K562 (cell line): ENCODE measurements around the gene MOK. TPM values are rescaled to one million over a fixed set of nuclear protein-coding genes. Genes with fewer than 3 reads are reported as not detected.

Experiments used
- ATAC-seq: fragments of 200-7000 bp; cut with Tn5 transposase; 3 replicates; pipeline ENCODE4 v1.9.1; 2020; ENCODE audit warnings: moderate library complexity
- BruUV-seq: library from RNA; stranded (reverse); fragments of 400-500 nt; replicated peaks from 2 replicates; lab custom pipeline; 2021; lab: Mats Ljungman, UMichigan
- CTCF ChIA-PET: fragments of 300-600 bp; formaldehyde crosslinking; extraction: SDS; loops from one replicate; lab custom pipeline; 2021; ENCODE audit warnings: low intra/inter-chr PET ratio; lab: Yijun Ruan, JAX
- POLR2A ChIA-PET: fragments of 300-600, 350-650 bp; sonication (Branson Sonifier 250); formaldehyde crosslinking; extraction: SDS; loops from one replicate; lab custom pipeline; 2021; ENCODE audit warnings: antibody characterized with exemption, inconsistent platforms; lab: Yijun Ruan, JAX
- DNase-seq, 4 experiments: peaks; one replicate each; pipeline versions ENCODE4 v3.0.0 to v3.0.0-alpha.2; 2011 to 2018; ENCODE audit warnings: low spot score in 3 of 4, mixed read lengths in 3 of 4; ENCODE audit errors: extremely low read depth in 1 of 4
- FAIRE-seq: peaks from 2 replicates; lab custom pipeline; 2011; peaks lifted over from hg19 to GRCh38; lab: Jason Lieb, UNC
- H2AFZ ChIP-seq: 2 replicates; pipeline ENCODE4 v1.6.0; 2011; ENCODE audit warnings: low read depth, low read length, control low read depth, inconsistent platforms
- H3K27ac ChIP-seq: fragments of 200-600 bp; 3 replicates; pipeline ENCODE4 v1.8.0; 2011; ENCODE audit warnings: low read depth, mild to moderate bottlenecking, control low read depth, inconsistent platforms, low read length, moderate library complexity, mixed read lengths; ENCODE audit errors: extremely low read depth
- H3K27me3 ChIP-seq, 2 experiments: fragments of 300-600 bp in 1 of 2; 2 replicates in 1 of 2; 3 replicates in 1 of 2; pipeline versions ENCODE4 v1.6.0 to v1.8.0; 2011; ENCODE audit warnings: inconsistent platforms in 2 of 2, low read length in 2 of 2, mild to moderate bottlenecking in 1 of 2, mixed read lengths in 1 of 2, moderate library complexity in 1 of 2; ENCODE audit not compliant: control insufficient read depth in 2 of 2, insufficient read depth in 2 of 2
- H3K36me3 ChIP-seq: fragments of 300-600 bp; 3 replicates; pipeline ENCODE4 v1.8.0; 2011; ENCODE audit warnings: mild to moderate bottlenecking, low read length, inconsistent platforms; ENCODE audit not compliant: control insufficient read depth, insufficient read depth
- H3K4me1 ChIP-seq, 2 experiments: fragments of 200-600 bp in 1 of 2; replicated peaks in 1 of 2; 2 replicates in 1 of 2; 3 replicates in 1 of 2; pipeline versions ENCODE4 v1.5.1 to v1.8.0; 2011; ENCODE audit warnings: inconsistent platforms in 2 of 2, low read length in 2 of 2, mild to moderate bottlenecking in 1 of 2, mixed read lengths in 1 of 2, moderate library complexity in 1 of 2; ENCODE audit not compliant: control insufficient read depth in 2 of 2, insufficient read depth in 2 of 2
- H3K4me2 ChIP-seq: 2 replicates; pipeline ENCODE4 v1.6.1; 2011; ENCODE audit warnings: low read length, control low read depth, inconsistent platforms, mixed read lengths; ENCODE audit not compliant: insufficient read depth
- H3K4me3 ChIP-seq: fragments of 200-600 bp; sonication (generic), shearing (Covaris generic); 2 replicates; pipeline ENCODE4 v1.5.1; 2016; ENCODE audit warnings: control low read depth, inconsistent platforms
- H3K79me2 ChIP-seq: fragments of 200-600 bp; 3 replicates; pipeline ENCODE4 v1.8.0; 2011; ENCODE audit warnings: low read length, inconsistent platforms; ENCODE audit not compliant: control insufficient read depth, insufficient read depth
- H3K9ac ChIP-seq, 2 experiments: 2 replicates each; pipeline versions ENCODE4 v1.6.0 to v1.6.1; 2011; ENCODE audit warnings: low read depth in 2 of 2, low read length in 2 of 2, control low read depth in 1 of 2, inconsistent platforms in 1 of 2, mild to moderate bottlenecking in 1 of 2, mixed read lengths in 1 of 2; ENCODE audit not compliant: insufficient read depth in 1 of 2
- H3K9me1 ChIP-seq: one replicate; pipeline ENCODE4 v1.6.0; 2011; ENCODE audit warnings: inconsistent platforms, mild to moderate bottlenecking, low read length, moderate library complexity; ENCODE audit not compliant: control insufficient read depth, insufficient read depth
- H3K9me3 ChIP-seq: replicated peaks from 2 replicates; pipeline ENCODE4 v1.5.1; 2011; ENCODE audit warnings: low read depth, low read length, inconsistent platforms; ENCODE audit not compliant: control insufficient read depth, insufficient read depth
- H4K20me1 ChIP-seq: replicated peaks from 2 replicates; pipeline ENCODE4 v1.6.1; 2011; ENCODE audit warnings: low read length, inconsistent platforms, mixed read lengths; ENCODE audit not compliant: control insufficient read depth, insufficient read depth
- ELF1 ChIP-seq: fragments of 200-800 bp; sonication (Bioruptor generic); IDR thresholded peaks from 2 replicates; pipeline ENCODE4 v1.6.1; 2016; ENCODE audit warnings: missing genetic modification characterization, missing compliant biosample characterization
- EP400 ChIP-seq: fragments of 450-650 bp; IDR thresholded peaks from 2 replicates; pipeline ENCODE4 v1.6.1; 2017; ENCODE audit warnings: antibody characterized with exemption, mild to moderate bottlenecking, moderate library complexity
- MEIS2 ChIP-seq: fragments of 450-650 bp; IDR thresholded peaks from 2 replicates; pipeline ENCODE4 v1.6.1; 2014; ENCODE audit warnings: mild to moderate bottlenecking; ENCODE audit not compliant: partially characterized antibody
- MYNN ChIP-seq, 2 experiments: sonication (generic); formaldehyde crosslinking in 1 of 2; IDR thresholded peaks; 2 replicates each; pipeline versions ENCODE4 v1.5.0 to v1.6.1; 2016 to 2020; ENCODE audit warnings: antibody characterized with exemption in 1 of 2, missing genetic modification reagents in 1 of 2
- NR1H2 ChIP-seq: sonication (generic); formaldehyde crosslinking; IDR thresholded peaks from 2 replicates; pipeline ENCODE4 v1.4.0; 2020; ENCODE audit warnings: mild to moderate bottlenecking, missing genetic modification reagents
- RNF2 ChIP-seq: sonication (generic); IDR thresholded peaks from 2 replicates; pipeline ENCODE4 v1.6.1; 2016
- ZNF121 ChIP-seq: sonication (generic); formaldehyde crosslinking; conservative IDR thresholded peaks from 2 replicates; pipeline ENCODE4 v1.8.0; 2022; ENCODE audit warnings: missing genetic modification reagents
- ZNF41 ChIP-seq: fragments of 250-450 bp; sonication (Bioruptor Pico); conservative IDR thresholded peaks from 2 replicates; pipeline ENCODE4 v1.4.0; 2020; ENCODE audit warnings: mild to moderate bottlenecking
- WGBS: fragments of 100-300 bp; shearing (Covaris generic); methylation state at CpG from one replicate; pipeline ENCODE4 v1.1.6; 2016; ENCODE audit warnings: low coverage, mixed read lengths; ENCODE audit not compliant: insufficient coverage; ENCODE audit errors: missing lambda C conversion rate; 5-methylcytosine and 5-hydroxymethylcytosine counted together
- in situ Hi-C: fragments of 300-500 bp; cut with MboI; formaldehyde crosslinking; loops from 4 replicates; pipeline ENCODE4 v1.15.0; 2018; ENCODE audit warnings: inconsistent platforms, mixed read lengths
- intact Hi-C: fragments of 100-400 bp; cut with micrococcal nuclease; formaldehyde crosslinking; loops from 2 replicates; pipeline ENCODE4 v1.14.2; 2022
- polyA plus RNA-seq, 8 experiments: library from polyadenylated mRNA; depleted of rRNA in 4 of 8; stranded (reverse) in 5 of 8; unstranded in 3 of 8; fragments of >200 nt; fragmentation: Nextera tagmentation in 2 of 8; fragmentation: Illumina TruSeq in 1 of 8; extraction: Ambion mirVana in 2 of 8; extraction: Trizol in 1 of 8; gene quantifications; 2 replicates each; pipeline versions ENCODE4 v1.2.1 to v1.2.3, GENCODE V29; 2011 to 2014; ENCODE audit warnings: inconsistent platforms in 1 of 8, missing spikeins in 1 of 8
- total RNA-seq, 7 experiments: library from RNA; depleted of rRNA in 6 of 7; stranded (reverse); fragments of >200 nt in 6 of 7; fragmentation: Illumina TruSeq in 2 of 7; extraction: Trizol in 2 of 7; gene quantifications; 2 replicates each; pipeline versions ENCODE4 v1.2.1 to v1.2.3, GENCODE V29; 2011 to 2021; ENCODE audit warnings: low replicate concordance in 1 of 7

Gene MOK
- total and polyA plus RNA-seq, 9 of the 15 experiments (the other 6 are each of a cell fraction or from before 2014, with no cell fraction given) = 1.3 to 8.4 (median 5.3) TPM

DNA sequence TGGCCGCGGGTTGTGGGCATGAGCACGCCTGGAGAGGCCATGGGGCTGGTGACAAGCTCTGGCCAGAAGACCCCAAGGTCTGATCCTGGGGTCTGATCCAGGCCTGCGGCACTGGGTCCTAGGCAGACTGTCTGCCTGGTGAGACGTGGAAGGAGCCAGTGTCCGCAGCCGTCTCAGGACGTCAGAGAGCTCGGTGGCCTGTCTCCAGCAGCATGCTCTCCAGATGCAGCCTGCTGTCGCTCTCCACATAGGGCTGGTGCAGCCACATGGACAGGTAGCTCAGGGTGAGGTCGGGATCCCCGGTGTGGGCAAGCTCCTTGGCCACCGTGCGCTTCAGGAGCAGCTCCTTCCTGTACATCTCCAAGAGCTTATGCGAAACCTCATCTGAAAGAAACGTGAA lies 43.4 kb upstream of the MOK start:
- Histone ChIP-seq H3K27ac (no peak overlapping the region), H3K4me1 (no peaks in the 10 kb centered on the region), H3K9me1 (no peaks in the 10 kb centered on the region), H3K4me2 (no peak overlapping the region), H4K20me1 (no peaks in the 10 kb centered on the region), H3K36me3 (peaks cover 45% of the 10 kb centered on the region), H3K27me3 (no peaks in the 10 kb centered on the region), H2AFZ (no peak overlapping the region), H3K79me2 (no peaks in the 10 kb centered on the region), H3K9me3 (no peaks in the 10 kb centered on the region), H3K9ac (no peak overlapping the region; a peak in 1 of 4 replicates), H3K4me3 (no peak overlapping the region)
- ATAC-seq (no peak), DNase-seq (no peak), FAIRE-seq (no peak)
- in situ Hi-C loops (no loop called here), intact Hi-C loops (no loop called here)
- 96% methylated on average over 9 of the region's 16 CpGs for WGBS
- BruUV-seq = no TSS peak
- ChIA-PET POLR2A (interaction anchor here (0.9 to 1.3 kb wide), 2 partner anchors 12 to 13 kb away, joined by 3 to 4 read pairs; no protein-coding TSS in a partner anchor), CTCF (no interaction called here)
- TF ChIP-seq ZNF41 (CRISPR knock-in tag) (no peak), MEIS2 (no peak), EP400 (no peak), NR1H2 (no peak), ELF1 (tag) (no peak), MYNN (IDR thresholded peaks at IDR 0.05) (no peak), MYNN (CRISPR knock-in tag; IDR thresholded peaks at IDR 0.05) (no peak)

DNA sequence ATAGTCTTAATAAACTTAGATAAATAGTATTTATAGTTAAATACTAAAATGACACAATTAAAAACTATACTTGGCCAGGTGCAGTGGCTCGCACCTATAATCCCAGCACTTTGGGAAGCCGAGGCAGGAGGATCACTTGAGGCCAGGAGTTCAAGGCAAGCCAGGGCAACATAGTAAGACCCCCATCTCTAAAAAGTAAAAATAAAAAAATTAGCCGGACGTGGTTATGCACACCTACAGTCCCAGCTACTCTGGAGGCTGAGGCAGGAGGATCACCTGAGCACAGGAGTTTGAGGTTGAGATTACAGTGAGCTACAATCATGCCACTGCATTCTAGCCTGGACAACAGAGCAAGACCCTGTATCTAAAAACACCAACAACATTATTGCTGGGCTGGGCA lies 41.7 kb upstream of the MOK start:
- WGBS = 93% methylated on average over 4 of the region's 4 CpGs
- intact Hi-C loops = no loop called here
- H3K4me1 ChIP-seq = no peaks in the 10 kb centered on the region; a peak in 1 of 5 replicates
- FAIRE-seq (no peak), DNase-seq (no peak), ATAC-seq (no peak)
- H3K9ac ChIP-seq = no peak overlapping the region
- CTCF ChIA-PET = no interaction called here
- peaks cover 42% of the 10 kb centered on the region for H3K36me3 ChIP-seq
- no peak overlapping the region for H3K4me3 ChIP-seq
- H4K20me1 ChIP-seq = no peaks in the 10 kb centered on the region
- no peak overlapping the region for H3K27ac ChIP-seq
- POLR2A ChIA-PET = no interaction called here
- no peak overlapping the region for H3K4me2 ChIP-seq
- H3K79me2 ChIP-seq = no peaks in the 10 kb centered on the region
- H3K27me3 ChIP-seq = no peaks in the 10 kb centered on the region
- no TSS peak for BruUV-seq
- TF ChIP-seq ZNF121 (CRISPR knock-in tag) (0 out of 2 replicates have a peak, but pooled peaks have one; percentile 8), RNF2 (no peak)
- TF ChIP-seq, all 486 proteins: peak for 1
- H2AFZ ChIP-seq = no peak overlapping the region
- no peaks in the 10 kb centered on the region for H3K9me1 ChIP-seq
- in situ Hi-C loops = no loop called here
- no peaks in the 10 kb centered on the region for H3K9me3 ChIP-seq
